Progenitor cell of endocrine pancreas (in vitro differentiated cells): ENCODE data around the gene ISCA1. TPM values are rescaled to one million over a fixed set of nuclear protein-coding genes. Genes with fewer than 3 reads are reported as not detected.

ENCODE experiments used
- DNase-seq: peaks from one replicate; pipeline ENCODE4 v3.0.0; 2021; ENCODE audit warnings: low spot score; ENCODE audit not compliant: unreplicated experiment
- H3K27ac Mint-ChIP-seq: 2 replicates; pipeline ENCODE4 v1.8.0; 2021; ENCODE audit warnings: mild to moderate bottlenecking, moderate library complexity, mixed read lengths
- H3K27me3 Mint-ChIP-seq: 2 replicates; pipeline ENCODE4 v1.8.0; 2021; ENCODE audit warnings: mixed read lengths
- H3K36me3 Mint-ChIP-seq: 2 replicates; pipeline ENCODE4 v1.8.0; 2022; ENCODE audit warnings: mixed read lengths; ENCODE audit not compliant: insufficient read depth
- H3K4me1 Mint-ChIP-seq: 2 replicates; pipeline ENCODE4 v1.8.0; 2021; ENCODE audit warnings: low read depth, mixed read lengths
- H3K4me3 Mint-ChIP-seq: 2 replicates; pipeline ENCODE4 v1.8.0; 2021; ENCODE audit warnings: low read depth, mild to moderate bottlenecking, moderate library complexity, mixed read lengths
- H3K9me3 Mint-ChIP-seq: 2 replicates; pipeline ENCODE4 v1.8.0; 2021; ENCODE audit warnings: low read depth, mixed read lengths
- total RNA-seq: library from RNA; stranded (reverse); gene quantifications from 2 replicates; pipeline ENCODE4 v1.2.1, GENCODE V29; 2021
- TF ChIP-seq, protein P1 (sequence below): fragments of 200-600 bp; sonication (generic); IDR thresholded peaks from one replicate; pipeline ENCODE4 v1.5.0; 2021; ENCODE audit warnings: antibody characterized with exemption, mild to moderate bottlenecking; ENCODE audit not compliant: unreplicated experiment

The ISCA1 gene
- total RNA-seq, 1 donor from 2014 or later = 37.9 TPM

DNA sequence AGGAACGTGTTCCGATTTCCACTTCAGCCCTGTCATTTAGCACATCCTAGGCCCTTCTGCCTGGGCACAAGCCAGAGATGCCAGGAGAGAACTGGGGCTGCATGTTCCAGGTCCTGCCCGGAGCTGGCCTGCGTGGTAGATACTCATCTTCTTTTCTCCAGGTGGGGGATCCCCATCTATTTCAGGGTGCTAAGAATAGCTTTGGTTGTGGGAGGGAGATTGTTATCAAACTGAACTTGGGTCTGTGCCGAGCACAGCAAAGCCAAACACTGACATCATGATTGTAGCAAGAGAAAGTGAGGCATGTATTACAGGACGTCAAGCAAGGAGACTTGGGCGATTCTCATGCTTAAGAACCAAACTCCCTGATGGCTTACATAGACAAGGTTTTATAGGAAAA, 41.1 kb downstream of the ISCA1 start:
- no peak for DNase-seq
- H3K27ac Mint-ChIP-seq = no peak overlapping the region

DNA sequence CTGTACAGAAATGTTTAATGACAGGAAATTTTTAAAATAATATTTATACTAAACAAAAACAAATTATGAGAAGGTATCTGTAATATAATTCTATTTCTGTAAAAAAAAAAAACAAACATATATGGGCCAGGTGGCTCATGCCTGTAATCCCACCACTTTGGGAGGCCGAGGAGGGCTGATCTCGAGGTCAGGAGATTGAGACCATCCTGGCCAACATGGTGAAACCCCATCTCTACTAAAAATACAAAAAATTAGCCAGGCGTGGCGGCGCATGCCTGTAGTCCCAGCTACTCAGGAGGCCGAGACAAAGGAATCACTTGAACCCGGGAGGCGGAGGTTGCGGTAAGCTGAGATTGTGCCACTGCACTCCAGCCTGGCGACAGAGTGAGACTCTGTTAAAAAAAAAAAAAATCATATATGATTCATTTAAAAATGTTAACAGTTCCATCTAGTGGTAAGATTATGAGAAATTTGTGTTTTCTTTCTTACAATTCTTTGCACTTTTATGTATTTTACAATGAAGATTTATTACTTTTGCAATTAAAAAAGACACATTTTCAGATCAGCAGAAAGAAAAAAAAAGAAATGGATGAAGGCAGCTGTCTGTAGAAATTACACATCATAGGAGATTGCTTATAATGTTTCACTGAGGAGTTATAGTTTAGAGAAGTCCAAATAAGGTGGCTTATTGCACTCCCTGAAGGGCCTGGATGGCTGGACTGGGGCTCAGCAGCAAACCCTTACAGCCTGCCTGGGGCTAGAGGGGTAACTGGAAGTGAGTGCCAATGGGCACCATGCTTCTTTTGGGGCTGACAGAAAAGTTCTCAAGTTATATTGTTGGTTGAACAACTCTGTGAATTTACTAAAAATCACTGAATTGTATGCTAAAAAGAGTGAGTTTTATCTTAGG, 43.2 kb downstream of the ISCA1 start:
- H3K4me3 Mint-ChIP-seq = no peak overlapping the region
- no peaks in the 10 kb centered on the region for H3K9me3 Mint-ChIP-seq
- no peak overlapping the region for H3K27ac Mint-ChIP-seq
- TF ChIP-seq, protein P1, sequence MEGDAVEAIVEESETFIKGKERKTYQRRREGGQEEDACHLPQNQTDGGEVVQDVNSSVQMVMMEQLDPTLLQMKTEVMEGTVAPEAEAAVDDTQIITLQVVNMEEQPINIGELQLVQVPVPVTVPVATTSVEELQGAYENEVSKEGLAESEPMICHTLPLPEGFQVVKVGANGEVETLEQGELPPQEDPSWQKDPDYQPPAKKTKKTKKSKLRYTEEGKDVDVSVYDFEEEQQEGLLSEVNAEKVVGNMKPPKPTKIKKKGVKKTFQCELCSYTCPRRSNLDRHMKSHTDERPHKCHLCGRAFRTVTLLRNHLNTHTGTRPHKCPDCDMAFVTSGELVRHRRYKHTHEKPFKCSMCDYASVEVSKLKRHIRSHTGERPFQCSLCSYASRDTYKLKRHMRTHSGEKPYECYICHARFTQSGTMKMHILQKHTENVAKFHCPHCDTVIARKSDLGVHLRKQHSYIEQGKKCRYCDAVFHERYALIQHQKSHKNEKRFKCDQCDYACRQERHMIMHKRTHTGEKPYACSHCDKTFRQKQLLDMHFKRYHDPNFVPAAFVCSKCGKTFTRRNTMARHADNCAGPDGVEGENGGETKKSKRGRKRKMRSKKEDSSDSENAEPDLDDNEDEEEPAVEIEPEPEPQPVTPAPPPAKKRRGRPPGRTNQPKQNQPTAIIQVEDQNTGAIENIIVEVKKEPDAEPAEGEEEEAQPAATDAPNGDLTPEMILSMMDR = no peak
- H3K36me3 Mint-ChIP-seq = no peaks in the 10 kb centered on the region
- H3K27me3 Mint-ChIP-seq = no peaks in the 10 kb centered on the region
- no peaks in the 10 kb centered on the region for H3K4me1 Mint-ChIP-seq
- DNase-seq = no peak

More for the DNA sequence above, 41.1 kb downstream of the ISCA1 start:
- Mint-ChIP-seq H3K4me1 (no peaks in the 10 kb centered on the region), H3K4me3 (no peak overlapping the region), H3K9me3 (no peaks in the 10 kb centered on the region), H3K27me3 (no peaks in the 10 kb centered on the region), H3K36me3 (no peaks in the 10 kb centered on the region)
- TF ChIP-seq, protein P1 = no peak

- no peaks in the 10 kb centered on the region for H3K27me3 Mint-ChIP-seq
- no peaks in the 10 kb centered on the region for H3K9me3 Mint-ChIP-seq
- H3K27ac Mint-ChIP-seq = no peak overlapping the region
- no peak for DNase-seq
- H3K4me3 Mint-ChIP-seq = no peak overlapping the region
- no peaks in the 10 kb centered on the region for H3K4me1 Mint-ChIP-seq
- no peaks in the 10 kb centered on the region for H3K36me3 Mint-ChIP-seq
- TF ChIP-seq, protein P1 = no peak
Observed at GRCh38 chr9:86230858-86231257, 51.5 kb downstream of the ISCA1 start.

- no peaks in the 10 kb centered on the region for H3K27me3 Mint-ChIP-seq
- H3K27ac Mint-ChIP-seq = no peak overlapping the region
- no peaks in the 10 kb centered on the region for H3K9me3 Mint-ChIP-seq
- H3K4me1 Mint-ChIP-seq = no peaks in the 10 kb centered on the region
- H3K4me3 Mint-ChIP-seq = no peak overlapping the region
- TF ChIP-seq, protein P1 = no peak
- no peaks in the 10 kb centered on the region for H3K36me3 Mint-ChIP-seq
- no peak for DNase-seq
Observed at GRCh38 chr9:86222667-86223066, 59.7 kb downstream of the ISCA1 start.

GRCh38 chr9:86219606-86220005, 62.7 kb downstream of the ISCA1 start:
- H3K27me3 Mint-ChIP-seq = no peaks in the 10 kb centered on the region
- TF ChIP-seq, protein P1 = no peak
- no peaks in the 10 kb centered on the region for H3K4me1 Mint-ChIP-seq
- H3K36me3 Mint-ChIP-seq = no peaks in the 10 kb centered on the region
- DNase-seq = no peak
- no peaks in the 10 kb centered on the region for H3K9me3 Mint-ChIP-seq
- H3K4me3 Mint-ChIP-seq = no peak overlapping the region
- H3K27ac Mint-ChIP-seq = no peak overlapping the region
